ENCODE measurements around the gene TEX48. TPM values are rescaled to one million over a fixed set of nuclear protein-coding genes. Genes with fewer than 3 reads are reported as not detected.

TEX48 gene
- total RNA-seq, 1 donor from 2014 or later = not detected

DNA sequence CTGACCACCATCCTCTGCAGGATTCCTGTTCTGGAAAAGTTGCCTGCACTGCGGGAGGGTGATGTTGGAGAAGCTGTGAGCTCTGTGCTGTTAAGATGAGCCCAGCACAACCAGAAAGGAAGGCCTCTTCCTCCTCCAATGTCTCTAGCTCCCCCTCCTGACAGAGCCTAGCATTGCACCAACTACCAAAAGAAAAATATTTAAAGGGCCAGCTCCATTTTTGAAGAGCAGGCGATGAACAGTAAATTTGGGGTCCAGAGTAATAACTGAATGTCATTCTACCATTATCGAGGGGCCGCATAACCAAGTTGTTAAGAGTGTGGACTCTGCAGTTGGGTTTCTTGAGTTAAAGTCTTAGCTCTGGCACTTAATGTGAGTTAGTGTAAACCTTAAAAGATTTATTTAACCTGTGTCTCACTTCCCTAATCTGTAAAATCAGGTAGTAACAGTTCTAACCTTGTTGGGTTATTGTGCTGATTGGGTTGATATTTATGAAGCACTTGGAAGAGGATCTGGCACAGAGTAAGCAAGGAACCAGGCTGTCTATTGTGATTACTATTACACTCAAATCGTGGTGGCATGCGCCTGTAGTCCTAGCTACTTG, 28.3 kb downstream of the TEX48 start:
- TF ChIP-seq, protein P1, sequence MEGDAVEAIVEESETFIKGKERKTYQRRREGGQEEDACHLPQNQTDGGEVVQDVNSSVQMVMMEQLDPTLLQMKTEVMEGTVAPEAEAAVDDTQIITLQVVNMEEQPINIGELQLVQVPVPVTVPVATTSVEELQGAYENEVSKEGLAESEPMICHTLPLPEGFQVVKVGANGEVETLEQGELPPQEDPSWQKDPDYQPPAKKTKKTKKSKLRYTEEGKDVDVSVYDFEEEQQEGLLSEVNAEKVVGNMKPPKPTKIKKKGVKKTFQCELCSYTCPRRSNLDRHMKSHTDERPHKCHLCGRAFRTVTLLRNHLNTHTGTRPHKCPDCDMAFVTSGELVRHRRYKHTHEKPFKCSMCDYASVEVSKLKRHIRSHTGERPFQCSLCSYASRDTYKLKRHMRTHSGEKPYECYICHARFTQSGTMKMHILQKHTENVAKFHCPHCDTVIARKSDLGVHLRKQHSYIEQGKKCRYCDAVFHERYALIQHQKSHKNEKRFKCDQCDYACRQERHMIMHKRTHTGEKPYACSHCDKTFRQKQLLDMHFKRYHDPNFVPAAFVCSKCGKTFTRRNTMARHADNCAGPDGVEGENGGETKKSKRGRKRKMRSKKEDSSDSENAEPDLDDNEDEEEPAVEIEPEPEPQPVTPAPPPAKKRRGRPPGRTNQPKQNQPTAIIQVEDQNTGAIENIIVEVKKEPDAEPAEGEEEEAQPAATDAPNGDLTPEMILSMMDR (IDR thresholded peaks at IDR 0.05; ENCODE audit: insufficient read depth, low read length, severe bottlenecking) = peak; percentile 87
- peak; percentile 62 for DNase-seq (ENCODE audit: low read depth)

GRCh38 chr9:114652776-114653555, 29.0 kb downstream of the TEX48 start:
- DNase-seq (ENCODE audit: low read depth) (peak; percentile 41), FAIRE-seq (no peak)
- no peaks in the 10 kb centered on the region for H3K27me3 ChIP-seq (ENCODE audit: control insufficient read depth, insufficient read depth, low read length)
- H3K36me3 ChIP-seq (ENCODE audit: control insufficient read depth, insufficient read depth, low read length) = no peaks in the 10 kb centered on the region
- H3K4me3 ChIP-seq (ENCODE audit: low read depth, low read length) = no peak overlapping the region
- TF ChIP-seq, protein P1 (IDR thresholded peaks at IDR 0.05; ENCODE audit: insufficient read depth, low read length, severe bottlenecking) = no peak

More for the DNA sequence above, 28.3 kb downstream of the TEX48 start:
- Histone ChIP-seq H3K4me3 (ENCODE audit: low read depth, low read length) (no peak overlapping the region), H3K27me3 (ENCODE audit: control insufficient read depth, insufficient read depth, low read length) (no peaks in the 10 kb centered on the region), H3K36me3 (ENCODE audit: control insufficient read depth, insufficient read depth, low read length) (no peaks in the 10 kb centered on the region)
- FAIRE-seq = no peak

DNA sequence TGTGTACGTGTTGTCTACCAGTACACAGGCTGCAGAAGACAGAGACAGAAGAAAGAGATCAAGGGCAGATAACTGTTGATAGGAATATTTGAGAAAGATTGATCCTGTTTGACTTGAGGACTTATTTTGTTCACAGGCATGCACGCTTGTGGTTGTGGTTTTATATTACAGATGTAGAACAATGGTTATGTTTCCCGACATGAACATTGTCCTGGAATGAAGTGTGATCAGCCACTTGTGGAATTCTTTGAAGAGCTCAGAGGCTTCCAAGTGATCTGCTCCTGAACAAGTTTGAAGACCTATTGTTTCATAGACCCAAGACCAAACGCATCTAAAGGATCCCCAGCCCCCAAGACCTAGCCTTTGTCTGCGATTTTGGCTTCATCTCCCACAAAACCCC, 38.1 kb downstream of the TEX48 start:
- FAIRE-seq = peak; percentile 36
- Histone ChIP-seq H3K4me3 (ENCODE audit: low read depth, low read length) (no peak overlapping the region), H3K36me3 (ENCODE audit: control insufficient read depth, insufficient read depth, low read length) (peaks cover 4% of the 10 kb centered on the region), H3K27me3 (ENCODE audit: control insufficient read depth, insufficient read depth, low read length) (no peaks in the 10 kb centered on the region)
- TF ChIP-seq, protein P1 (IDR thresholded peaks at IDR 0.05; ENCODE audit: insufficient read depth, low read length, severe bottlenecking) = no peak
- no peak for DNase-seq (ENCODE audit: low read depth)

DNA sequence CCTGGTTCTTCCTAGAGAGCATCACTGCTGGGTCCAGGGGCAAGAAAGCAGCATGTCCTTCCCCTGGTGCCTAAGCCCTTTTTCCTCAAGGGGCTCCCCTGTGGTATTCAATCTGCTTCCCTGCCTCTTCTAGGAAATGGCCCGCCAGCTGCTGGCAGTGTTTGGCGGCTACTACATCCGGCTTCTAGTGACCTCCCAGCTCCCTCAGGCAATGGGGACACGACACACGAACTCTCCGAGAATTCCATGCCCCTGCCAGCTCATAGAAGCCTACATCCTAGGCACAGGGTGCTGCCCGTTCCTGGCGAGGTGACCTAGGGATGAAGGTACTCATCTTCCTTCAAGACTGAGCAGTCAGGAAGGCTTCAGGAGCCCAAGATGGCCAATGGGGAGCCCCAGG, 39.0 kb downstream of the TEX48 start:
- Histone ChIP-seq H3K36me3 (ENCODE audit: control insufficient read depth, insufficient read depth, low read length) (peaks cover 8% of the 10 kb centered on the region), H3K4me3 (ENCODE audit: low read depth, low read length) (no peak overlapping the region), H3K27me3 (ENCODE audit: control insufficient read depth, insufficient read depth, low read length) (no peaks in the 10 kb centered on the region)
- no peak for FAIRE-seq
- TF ChIP-seq, protein P1 (IDR thresholded peaks at IDR 0.05; ENCODE audit: insufficient read depth, low read length, severe bottlenecking) = no peak
- DNase-seq (ENCODE audit: low read depth) = no peak

DNA sequence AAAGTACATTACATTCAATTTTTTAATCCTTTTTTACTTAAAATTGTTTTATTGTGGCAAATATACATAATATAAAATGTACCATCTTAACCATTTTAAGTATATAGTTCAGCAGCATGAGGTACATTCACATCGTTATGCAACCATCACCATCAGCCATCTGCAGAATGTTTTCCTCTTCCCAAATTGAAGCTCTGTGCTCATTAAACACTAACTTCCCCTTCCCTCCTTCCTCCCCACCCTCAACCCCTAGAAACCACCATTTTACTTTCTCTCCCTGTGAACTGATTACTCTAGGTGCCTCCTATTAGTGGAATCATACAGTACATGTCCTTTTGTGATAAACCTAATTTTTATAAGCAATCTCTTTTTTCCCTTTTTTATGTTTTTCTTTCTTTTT, 40.0 kb downstream of the TEX48 start:
- H3K36me3 ChIP-seq (ENCODE audit: control insufficient read depth, insufficient read depth, low read length) = peaks cover 8% of the 10 kb centered on the region
- H3K4me3 ChIP-seq (ENCODE audit: low read depth, low read length) = no peak overlapping the region
- TF ChIP-seq, protein P1 (IDR thresholded peaks at IDR 0.05; ENCODE audit: insufficient read depth, low read length, severe bottlenecking) = no peak
- FAIRE-seq (no peak), DNase-seq (ENCODE audit: low read depth) (no peak)
- H3K27me3 ChIP-seq (ENCODE audit: control insufficient read depth, insufficient read depth, low read length) = no peaks in the 10 kb centered on the region
